ENCODE measurements around the gene ARPC2.

DNA sequence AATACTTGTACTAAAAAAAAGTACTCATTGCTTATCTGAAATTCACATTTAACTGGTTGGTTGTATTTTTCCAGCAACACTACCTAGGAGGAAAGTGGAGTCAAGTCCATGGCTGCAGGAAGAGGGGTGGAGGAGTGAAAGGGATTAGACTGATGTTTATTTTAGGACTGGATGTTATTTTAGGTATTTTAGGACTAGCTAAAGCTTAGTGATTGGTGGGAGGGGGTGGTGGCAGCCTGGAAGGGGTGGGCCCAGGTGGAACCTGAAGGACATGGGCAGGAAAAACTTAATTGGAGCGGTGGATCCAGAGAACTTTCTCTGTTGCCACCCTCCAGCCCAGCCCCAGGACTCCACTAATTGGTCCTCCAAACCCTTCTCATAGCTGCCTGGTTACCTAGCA lies 79.2 kb downstream of the ARPC2 start:
- TF ChIP-seq EZH2 (IDR thresholded peaks at IDR 0.05; ENCODE audit: low read length, unreplicated experiment) (no peak), EZH2phosphoT487 (IDR thresholded peaks at IDR 0.05; ENCODE audit: borderline replicate concordance, low read length) (no peak)
- TF ChIP-seq, protein P1, sequence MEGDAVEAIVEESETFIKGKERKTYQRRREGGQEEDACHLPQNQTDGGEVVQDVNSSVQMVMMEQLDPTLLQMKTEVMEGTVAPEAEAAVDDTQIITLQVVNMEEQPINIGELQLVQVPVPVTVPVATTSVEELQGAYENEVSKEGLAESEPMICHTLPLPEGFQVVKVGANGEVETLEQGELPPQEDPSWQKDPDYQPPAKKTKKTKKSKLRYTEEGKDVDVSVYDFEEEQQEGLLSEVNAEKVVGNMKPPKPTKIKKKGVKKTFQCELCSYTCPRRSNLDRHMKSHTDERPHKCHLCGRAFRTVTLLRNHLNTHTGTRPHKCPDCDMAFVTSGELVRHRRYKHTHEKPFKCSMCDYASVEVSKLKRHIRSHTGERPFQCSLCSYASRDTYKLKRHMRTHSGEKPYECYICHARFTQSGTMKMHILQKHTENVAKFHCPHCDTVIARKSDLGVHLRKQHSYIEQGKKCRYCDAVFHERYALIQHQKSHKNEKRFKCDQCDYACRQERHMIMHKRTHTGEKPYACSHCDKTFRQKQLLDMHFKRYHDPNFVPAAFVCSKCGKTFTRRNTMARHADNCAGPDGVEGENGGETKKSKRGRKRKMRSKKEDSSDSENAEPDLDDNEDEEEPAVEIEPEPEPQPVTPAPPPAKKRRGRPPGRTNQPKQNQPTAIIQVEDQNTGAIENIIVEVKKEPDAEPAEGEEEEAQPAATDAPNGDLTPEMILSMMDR (conservative IDR thresholded peaks at IDR 0.05; ENCODE audit: low read depth, low read length) = no peak
